Dermis microvascular lymphatic vessel endothelial cell (primary cell): ENCODE measurements around the gene SIN3B. TPM values are rescaled to one million over a fixed set of nuclear protein-coding genes. Genes with fewer than 3 reads are reported as not detected.

Experiments
- DNase-seq, 2 donors: peaks; one replicate each; pipeline versions ENCODE4 v3.0.0 to v3.0.0-alpha.2; 2010; ENCODE audit warnings: low read depth in 2 of 2
- total RNA-seq: library from RNA; depleted of rRNA; stranded (reverse); fragments of >200 nt; gene quantifications from 2 replicates; pipeline ENCODE4 v1.2.1, GENCODE V29; 2014

Gene SIN3B
- total RNA-seq, 1 donor from 2014 or later, result 14.4 TPM

- no peak for DNase-seq
Observed at GRCh38 chr19:16903347-16903746, 74.1 kb downstream of the SIN3B start.

GRCh38 chr19:16904599-16904998 lies 75.4 kb downstream of the SIN3B start:
- DNase-seq, result no peak

GRCh38 chr19:16908759-16909158 lies 79.6 kb downstream of the SIN3B start:
- DNase-seq, result no peak

GRCh38 chr19:16911046-16911445 lies 81.8 kb downstream of the SIN3B start:
- DNase-seq, result no peak

GRCh38 chr19:16912780-16913179 lies 83.6 kb downstream of the SIN3B start:
- no peak for DNase-seq

GRCh38 chr19:16914421-16914820 lies 85.2 kb downstream of the SIN3B start:
- no peak for DNase-seq

- no peak for DNase-seq
Observed at GRCh38 chr19:16915135-16915534, 85.9 kb downstream of the SIN3B start.

GRCh38 chr19:16915734-16916133 lies 86.5 kb downstream of the SIN3B start:
- no peak for DNase-seq

- DNase-seq, result no peak
Observed at GRCh38 chr19:16917401-16917800, 88.2 kb downstream of the SIN3B start.

GRCh38 chr19:16919496-16919895 lies 90.3 kb downstream of the SIN3B start:
- no peak for DNase-seq

GRCh38 chr19:16920816-16921529 lies 91.8 kb downstream of the SIN3B start:
- no peak for DNase-seq

- DNase-seq, result no peak
Observed at GRCh38 chr19:16921766-16922591, 92.8 kb downstream of the SIN3B start.

- DNase-seq, result no peak
Observed at GRCh38 chr19:16922592-16922934, 93.4 kb downstream of the SIN3B start.

- no peak for DNase-seq
Observed at GRCh38 chr19:16922949-16923348, 93.8 kb downstream of the SIN3B start.

- no peak for DNase-seq
Observed at GRCh38 chr19:16927883-16928282, 98.7 kb downstream of the SIN3B start.

GRCh38 chr19:16928351-16928750 lies 99.2 kb downstream of the SIN3B start:
- DNase-seq, result no peak

GRCh38 chr19:16928916-16929315 lies 99.7 kb downstream of the SIN3B start:
- no peak for DNase-seq

Other genes with a start within 250 kb of the SIN3B start
- 2.4 and 4.9 TPM in 2 replicates for gene MED26, start 201.2 kb upstream of the SIN3B start, total RNA-seq
- 33.4 and 52.1 TPM in 2 replicates for gene SMIM7, start 169.3 kb upstream of the SIN3B start, total RNA-seq
- gene TMEM38A, start 168.3 kb upstream of the SIN3B start, total RNA-seq, result 0.90 and 2.1 TPM in 2 replicates
- gene NWD1, start 109.6 kb upstream of the SIN3B start, total RNA-seq, result not detected in 2 replicates
- 2.6 and 13.9 TPM in 2 replicates for gene F2RL3, start 59.6 kb downstream of the SIN3B start, total RNA-seq
- gene CPAMD8, start 197.4 kb downstream of the SIN3B start, total RNA-seq, result 1.5 and 2.4 TPM in 2 replicates
- gene HAUS8, start 246.1 kb downstream of the SIN3B start, total RNA-seq, result 2.8 and 4.4 TPM in 2 replicates
- 27.1 and 38.3 TPM in 2 replicates for gene MYO9B, start 246.4 kb downstream of the SIN3B start, total RNA-seq